Measurements from ENCODE around the gene STK4.
A peak's percentile ranks its signal among the peaks of the same experiment; 100 is the strongest.

Gene STK4

GRCh38 chr20:44966030-44966961, at the start of gene STK4:
Gene STK4 (plus strand): TSS chr20:44966512. CDS start chr20:44966569, 57 bp downstream.
- DNase-seq = peak; percentile 91 to 98 (median 96)

- no peak for DNase-seq
Measured at GRCh38 chr20:44916586-44916985, 49.7 kb upstream of the STK4 start.

DNA sequence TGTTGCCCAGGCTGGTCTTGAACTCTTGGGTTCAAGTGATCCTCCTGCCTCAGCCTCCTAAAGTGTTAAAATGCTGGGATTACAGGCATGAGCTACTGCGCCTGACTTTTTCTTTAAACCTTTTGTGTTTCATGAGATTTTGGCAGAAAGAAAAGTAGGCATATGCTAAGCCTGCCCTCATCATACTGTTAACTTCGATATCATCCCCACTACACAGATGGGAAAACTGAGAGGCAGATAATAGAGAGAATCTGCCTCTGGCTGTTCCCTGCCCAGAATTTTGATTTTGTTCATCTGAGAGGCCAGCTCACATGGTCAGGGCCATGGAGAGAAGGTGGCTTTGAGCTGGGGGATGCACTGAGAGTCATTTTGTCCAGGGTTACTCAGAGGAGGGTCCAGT, 48.9 kb upstream of the STK4 start:
- no peak for DNase-seq

GRCh38 chr20:44918342-44918741, 48.0 kb upstream of the STK4 start:
- DNase-seq = no peak

DNA sequence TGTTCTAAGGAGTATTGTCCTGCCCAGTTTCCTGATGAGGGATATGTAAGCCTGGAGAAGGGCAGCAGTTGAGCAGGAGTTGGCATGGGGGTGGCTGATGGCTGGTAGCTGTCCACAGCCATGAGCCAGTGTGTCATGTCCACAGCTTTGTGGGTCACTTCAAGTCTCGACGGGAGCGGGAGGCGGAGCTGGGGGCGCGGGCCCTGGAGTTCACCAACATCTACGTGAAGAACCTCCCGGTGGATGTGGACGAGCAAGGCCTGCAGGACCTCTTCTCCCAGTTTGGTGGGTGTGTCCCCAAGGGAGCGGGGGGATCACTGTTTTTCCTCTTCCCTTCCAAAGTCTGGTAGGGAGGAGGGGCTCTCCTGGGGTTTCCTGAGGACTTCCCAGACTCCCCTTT, 47.6 kb upstream of the STK4 start:
- DNase-seq = no peak

DNA sequence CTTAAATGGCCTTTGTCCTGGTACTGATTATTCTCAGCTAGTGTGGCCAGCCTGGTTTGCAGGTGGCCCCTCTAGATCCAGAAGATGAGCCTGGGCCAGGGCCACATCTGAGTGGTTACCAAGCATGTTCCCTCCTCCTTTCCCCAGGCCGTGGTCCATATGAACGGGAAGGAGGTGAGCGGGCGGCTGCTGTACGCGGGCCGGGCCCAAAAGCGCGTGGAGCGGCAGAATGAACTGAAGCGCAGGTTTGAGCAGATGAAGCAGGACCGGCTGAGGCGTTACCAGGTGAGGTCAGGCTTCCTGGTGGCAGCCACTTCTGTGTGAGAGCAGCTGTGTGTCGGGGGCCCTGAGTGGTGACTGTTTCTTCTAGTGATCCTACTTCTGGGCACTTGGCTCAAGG, 44.9 kb upstream of the STK4 start:
- no peak for DNase-seq

- DNase-seq = no peak
Measured at GRCh38 chr20:44924541-44924940, 41.8 kb upstream of the STK4 start.

GRCh38 chr20:44928595-44928994, 37.7 kb upstream of the STK4 start:
- no peak for DNase-seq

- DNase-seq = no peak
Measured at GRCh38 chr20:44930517-44931168, 35.7 kb upstream of the STK4 start.

- DNase-seq = no peak
Measured at GRCh38 chr20:44931911-44932310, 34.4 kb upstream of the STK4 start.

GRCh38 chr20:44932916-44933315, 33.4 kb upstream of the STK4 start:
- no peak for DNase-seq

GRCh38 chr20:44936510-44936909, 29.8 kb upstream of the STK4 start:
- no peak for DNase-seq

GRCh38 chr20:44938637-44939036, 27.7 kb upstream of the STK4 start:
- DNase-seq = no peak

DNA sequence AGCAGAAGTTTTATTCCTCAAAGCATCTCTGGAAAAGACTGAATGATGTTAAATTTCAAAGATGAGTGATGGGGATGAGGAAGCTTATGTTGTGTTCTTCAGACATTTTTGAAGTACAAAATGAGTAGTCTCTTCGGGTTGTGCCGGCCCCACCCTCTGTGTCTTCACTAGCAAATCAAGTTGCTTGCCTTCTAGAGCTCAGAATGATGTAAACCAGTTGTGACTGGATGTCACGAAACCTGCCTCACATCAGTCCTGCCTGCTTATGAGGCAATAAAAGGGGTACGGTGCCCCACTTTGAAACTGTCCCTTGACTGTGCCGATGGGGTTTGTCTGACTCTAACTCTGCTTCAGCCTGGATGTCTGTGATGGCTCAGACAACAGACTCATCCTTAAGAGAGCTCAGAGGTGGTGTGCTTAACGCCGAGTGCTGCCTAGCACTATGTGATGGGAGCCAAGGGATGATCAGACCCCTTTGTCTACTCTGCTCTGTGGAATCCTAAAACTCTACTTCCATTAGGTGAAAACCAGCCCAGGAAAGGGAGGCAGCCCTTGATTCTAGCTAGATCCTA, 25.1 kb upstream of the STK4 start:
- DNase-seq = no peak

- no peak for DNase-seq
Measured at GRCh38 chr20:44942264-44942973, 23.9 kb upstream of the STK4 start.

- no peak for DNase-seq
Measured at GRCh38 chr20:44943828-44944227, 22.5 kb upstream of the STK4 start.

DNA sequence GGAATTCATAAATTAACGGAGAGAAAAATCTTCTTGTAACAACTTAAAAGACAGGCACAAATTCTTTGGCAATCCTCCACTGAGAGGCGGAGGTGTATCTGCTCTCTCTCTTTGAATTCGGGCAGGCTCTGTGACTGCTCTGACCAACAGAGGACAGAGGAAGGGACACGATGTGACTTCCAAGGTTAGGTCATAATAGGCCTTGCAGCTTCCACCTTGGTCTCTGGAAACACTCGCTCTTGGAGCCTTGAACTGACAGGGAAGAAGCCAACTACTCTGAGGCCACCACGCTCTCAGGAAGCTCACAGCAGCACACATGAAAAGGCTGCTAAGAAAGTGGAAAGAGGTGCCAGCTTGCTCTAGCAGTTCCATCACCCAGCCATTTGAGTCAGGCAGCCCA, 21.1 kb upstream of the STK4 start:
- DNase-seq = no peak

DNA sequence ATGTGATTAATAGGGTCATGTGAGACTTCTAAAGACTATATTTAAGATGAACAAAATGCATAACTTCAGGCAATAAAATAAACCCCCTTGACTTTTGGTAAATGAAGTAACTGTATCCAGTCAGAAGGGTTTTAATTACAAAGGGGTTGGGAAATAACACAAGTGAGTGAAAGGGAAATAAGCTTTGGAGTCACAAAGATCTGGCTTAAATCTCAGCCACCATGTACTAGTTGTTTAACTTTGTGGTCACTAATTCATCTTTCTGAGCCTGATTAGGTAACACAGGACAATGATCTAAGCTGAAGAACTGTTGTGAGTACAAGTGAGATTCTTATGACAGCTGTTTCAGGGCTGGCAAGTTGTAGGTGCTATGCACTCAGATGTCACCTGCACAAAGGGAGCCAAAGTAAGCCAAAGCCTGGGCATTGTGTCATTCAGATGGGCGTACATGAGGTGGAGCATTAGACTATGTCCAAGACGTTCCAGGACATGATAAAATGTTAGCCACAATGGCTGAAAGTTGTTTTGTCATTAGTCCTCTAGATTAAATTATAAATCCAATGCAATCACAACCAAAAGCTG, 19.9 kb upstream of the STK4 start:
- no peak for DNase-seq

GRCh38 chr20:44948107-44948506, 18.2 kb upstream of the STK4 start:
- DNase-seq = no peak

DNA sequence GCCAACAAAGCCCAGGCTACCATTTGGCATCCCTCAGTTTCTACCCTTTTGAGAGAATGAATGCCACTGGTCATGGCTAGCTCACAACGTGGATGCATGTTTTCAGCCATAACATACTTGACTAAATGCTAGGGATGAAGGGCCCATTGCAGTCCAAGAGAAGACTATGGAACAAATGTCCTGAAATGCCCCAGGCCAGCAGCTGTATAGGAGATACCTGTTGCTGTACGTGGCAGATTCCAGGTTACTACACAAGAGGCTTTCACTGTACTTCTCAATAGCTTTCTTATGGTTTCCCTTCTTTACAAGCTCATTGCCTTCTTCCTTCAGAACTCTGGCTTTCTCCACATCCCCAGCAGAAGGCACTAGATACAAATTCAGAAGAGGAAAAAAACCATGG, 17.8 kb upstream of the STK4 start:
- DNase-seq = no peak

- no peak for DNase-seq
Measured at GRCh38 chr20:44950368-44950767, 15.9 kb upstream of the STK4 start.

DNA sequence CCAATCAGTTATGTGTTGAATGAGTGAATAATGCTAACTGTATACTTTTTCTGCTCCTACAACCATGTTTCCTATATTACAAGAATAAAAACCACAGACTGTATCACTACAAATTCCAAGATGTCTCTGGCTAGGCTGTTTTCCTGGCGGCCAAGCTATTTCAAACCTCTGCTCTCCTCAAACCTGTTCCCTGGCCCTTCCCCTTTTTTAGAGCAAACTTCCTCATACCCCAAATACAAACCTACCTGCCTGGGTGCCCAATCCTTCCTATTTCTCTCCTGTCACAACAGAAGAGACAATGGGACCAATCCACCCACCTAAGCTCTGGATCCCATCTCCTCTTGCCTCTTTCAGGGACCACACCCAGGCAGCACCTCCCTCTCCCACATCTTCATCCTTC, 13.6 kb upstream of the STK4 start:
- no peak for DNase-seq

GRCh38 chr20:44954211-44954610, 12.1 kb upstream of the STK4 start:
- DNase-seq = no peak
